Bone marrow (tissue), 2 donors: Measurements from ENCODE around the gene GRM4.

Source experiments
- DNase-seq, 2 donors: peaks; one replicate each; lab custom pipeline; 2025; lab: John Stamatoyannopoulos, UW

The GRM4 gene

DNA sequence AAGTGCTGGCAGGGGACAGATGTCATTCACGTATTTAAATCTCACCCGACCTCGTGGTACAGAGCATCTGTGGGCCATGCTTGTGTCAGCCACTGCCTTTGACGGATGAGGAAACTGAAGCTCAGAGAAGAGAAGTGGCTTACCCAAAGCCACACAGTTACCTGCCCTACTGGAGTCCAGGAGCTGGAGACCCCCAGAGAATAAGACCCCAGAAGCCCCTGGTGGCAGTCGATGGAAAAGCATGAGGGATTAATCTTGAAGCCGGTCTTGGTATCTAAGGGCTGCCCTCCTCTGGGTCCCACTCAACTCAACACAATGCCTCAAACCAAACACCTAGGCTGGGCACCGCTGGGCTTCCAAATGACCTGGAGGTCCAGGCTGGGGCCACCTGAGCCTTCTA is 83.1 kb downstream of the GRM4 start:
- DNase-seq, result no peak

DNA sequence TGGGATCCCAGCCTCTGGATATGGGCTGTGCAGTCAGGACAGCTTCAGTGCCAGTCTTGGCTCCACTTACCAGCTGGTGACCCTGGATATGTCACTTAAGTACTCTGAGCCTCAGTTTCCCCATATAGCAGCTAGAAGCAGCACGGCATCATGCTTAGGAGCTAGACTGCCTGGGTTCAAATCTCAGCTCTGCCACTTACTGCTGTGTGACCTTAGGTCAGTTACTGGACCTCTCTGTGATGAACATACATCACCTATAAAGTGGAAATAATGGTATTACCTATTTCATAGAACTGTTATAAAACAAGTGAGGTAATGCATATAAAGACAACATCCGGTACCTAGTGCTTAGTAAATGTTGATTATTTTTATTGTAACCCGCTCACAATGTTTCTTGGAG is 83.7 kb downstream of the GRM4 start:
- no peak for DNase-seq

DNA sequence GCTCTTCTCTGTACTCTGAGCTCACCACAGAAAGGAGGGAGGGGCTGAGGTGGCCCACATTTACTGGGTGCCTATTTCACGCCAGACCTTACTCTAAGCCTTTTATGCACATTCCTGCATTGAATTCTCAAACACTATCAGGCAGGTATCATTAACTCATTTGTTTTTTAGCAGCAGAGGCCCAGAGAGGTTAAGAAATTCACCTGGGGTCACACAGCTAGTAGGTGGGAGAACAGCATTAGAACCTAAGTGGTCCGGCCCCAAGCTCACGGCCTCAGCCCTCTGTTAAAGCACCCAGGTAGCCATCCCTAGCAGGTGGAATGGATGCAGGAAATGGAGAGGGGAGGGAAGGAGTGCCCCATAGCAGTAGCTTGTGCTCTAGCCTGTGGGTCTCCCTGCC is 84.5 kb downstream of the GRM4 start:
- no peak for DNase-seq

DNA sequence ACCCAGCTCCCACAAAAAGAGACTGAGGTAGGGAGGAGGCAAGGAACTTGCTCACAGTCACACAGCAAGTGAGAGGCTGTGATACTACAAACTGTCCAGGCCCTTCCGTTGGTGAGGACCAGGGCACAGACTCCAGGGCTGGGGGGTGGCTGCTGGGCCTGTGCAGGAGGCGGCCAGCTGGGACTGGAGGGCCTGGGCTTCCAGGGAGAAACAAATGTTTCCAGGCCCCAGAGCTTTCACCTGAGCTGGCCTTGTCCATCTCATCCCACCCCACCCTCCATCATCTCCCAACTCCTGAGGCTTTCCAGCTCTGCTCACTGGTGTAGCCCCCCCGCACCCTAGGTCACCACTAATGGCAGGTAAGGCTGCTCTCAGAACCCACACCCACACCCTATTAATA is 86.0 kb downstream of the GRM4 start:
- DNase-seq, result no peak

GRCh38 chr6:34059136-34059731 is 86.7 kb downstream of the GRM4 start:
- no peak for DNase-seq

- DNase-seq, result no peak
These were observed 88.1 kb downstream of the GRM4 start for GRCh38 chr6:34057790-34058189.

DNA sequence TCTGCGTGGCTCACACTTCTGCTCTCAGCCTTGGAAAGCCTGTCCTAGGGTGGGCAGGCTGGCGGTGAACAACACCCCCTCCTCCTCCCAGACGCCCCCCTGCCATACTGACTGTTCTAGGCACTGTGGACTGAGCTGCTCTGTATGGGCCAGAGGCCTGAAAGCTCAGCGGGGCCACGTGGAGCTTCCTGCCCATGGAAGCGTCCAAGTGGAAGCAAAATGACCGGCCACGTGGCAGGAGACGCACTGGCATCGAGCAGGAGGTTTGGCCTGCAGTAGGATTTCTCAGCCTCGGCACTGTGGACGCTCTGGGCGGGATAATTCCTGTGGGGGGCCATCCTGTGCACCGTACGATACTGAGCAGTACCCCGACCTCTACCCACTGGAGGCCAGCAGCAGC is 88.7 kb downstream of the GRM4 start:
- DNase-seq, result no peak

DNA sequence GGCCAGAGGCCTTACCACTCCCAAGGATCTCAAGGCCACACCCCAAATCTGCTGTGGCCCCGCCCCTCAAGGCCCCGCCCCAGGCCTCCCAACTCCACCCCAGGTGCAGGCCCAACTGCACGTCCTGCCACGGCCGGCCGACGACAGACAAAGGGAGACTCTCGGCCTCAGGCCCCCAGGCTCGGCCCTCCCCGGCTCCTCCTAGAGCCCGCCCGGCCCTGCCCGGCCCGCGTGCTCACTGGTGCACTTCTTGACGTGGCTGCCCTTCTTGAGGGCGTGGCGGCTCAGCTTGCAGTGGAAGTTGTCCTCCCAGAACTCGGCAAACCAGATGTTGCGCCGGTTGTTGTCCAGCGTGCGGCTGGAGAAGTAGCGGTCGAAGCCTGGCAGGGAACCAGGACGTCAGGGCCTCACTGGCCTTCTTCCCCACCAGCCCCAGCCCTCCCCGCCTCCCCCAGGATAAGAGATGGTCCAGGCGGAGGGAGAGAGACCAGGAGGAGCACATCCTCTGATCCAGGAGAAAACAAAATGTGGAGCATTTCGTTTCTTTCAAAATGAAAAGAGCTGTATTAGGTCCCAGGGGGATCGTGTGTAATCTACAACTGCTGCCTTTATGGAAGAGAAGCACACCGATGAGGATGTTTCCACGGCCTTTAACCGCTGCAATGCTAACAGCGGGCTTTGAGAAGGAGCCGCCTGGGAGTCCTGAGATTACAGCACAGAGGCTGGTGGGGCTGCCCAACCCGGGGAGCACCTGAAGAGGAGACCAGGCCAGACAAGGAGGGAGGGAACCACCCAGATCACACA is 89.4 kb downstream of the GRM4 start:
- DNase-seq, result no peak

DNA sequence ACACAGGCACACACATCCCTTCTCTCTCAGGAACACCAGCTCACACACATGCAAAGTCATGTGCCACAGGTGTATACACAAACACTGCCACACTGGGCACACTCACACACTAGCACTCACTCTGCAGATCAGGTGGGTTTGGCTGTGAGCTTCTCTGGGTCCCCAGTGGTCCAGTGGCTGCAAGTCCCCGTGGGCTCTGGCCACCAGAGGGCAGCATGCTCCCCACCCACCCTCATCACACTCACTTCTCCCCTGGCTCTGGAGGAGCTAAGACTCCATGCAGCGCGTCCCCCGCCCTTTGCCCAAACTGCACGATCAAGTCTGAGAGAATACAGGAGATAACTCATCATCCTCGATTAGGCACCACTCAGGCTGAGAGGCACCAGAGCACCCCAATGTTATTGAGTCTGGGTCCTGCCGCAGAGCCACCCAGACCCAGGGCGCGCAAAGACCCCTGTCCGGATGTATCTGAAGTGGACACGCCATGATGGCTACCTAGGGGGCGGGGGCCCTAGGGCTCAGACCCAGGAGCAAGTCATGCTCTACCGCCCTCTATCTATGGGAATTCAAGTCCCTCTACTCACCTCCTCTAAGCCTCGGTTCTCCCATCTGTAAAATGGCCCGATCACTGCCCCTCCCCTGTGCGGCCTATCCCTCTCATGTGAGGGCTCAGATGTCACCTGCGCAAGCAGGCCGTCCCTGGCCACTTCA is 90.5 kb downstream of the GRM4 start:
- peak; percentile 4 to 60 for DNase-seq

DNA sequence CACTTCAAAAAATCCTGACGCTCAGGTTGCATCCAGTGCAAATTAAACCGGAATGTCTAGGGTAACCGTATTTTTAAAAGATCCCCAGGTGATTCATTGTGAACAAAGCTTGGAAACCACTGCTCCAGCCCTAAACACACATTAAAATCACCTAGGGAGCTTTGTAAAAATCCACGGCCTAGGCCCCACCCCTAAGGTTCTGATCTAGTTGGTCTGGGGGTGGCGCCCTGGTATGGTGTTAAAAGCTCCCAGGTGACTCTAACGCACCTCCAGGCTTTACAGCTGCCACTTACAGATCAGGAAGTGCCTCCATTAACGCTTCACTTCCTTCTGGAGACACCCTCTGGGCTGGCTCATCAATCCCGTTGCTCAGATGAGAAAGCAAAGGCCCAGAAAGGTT is 92.2 kb downstream of the GRM4 start:
- DNase-seq, result no peak

DNA sequence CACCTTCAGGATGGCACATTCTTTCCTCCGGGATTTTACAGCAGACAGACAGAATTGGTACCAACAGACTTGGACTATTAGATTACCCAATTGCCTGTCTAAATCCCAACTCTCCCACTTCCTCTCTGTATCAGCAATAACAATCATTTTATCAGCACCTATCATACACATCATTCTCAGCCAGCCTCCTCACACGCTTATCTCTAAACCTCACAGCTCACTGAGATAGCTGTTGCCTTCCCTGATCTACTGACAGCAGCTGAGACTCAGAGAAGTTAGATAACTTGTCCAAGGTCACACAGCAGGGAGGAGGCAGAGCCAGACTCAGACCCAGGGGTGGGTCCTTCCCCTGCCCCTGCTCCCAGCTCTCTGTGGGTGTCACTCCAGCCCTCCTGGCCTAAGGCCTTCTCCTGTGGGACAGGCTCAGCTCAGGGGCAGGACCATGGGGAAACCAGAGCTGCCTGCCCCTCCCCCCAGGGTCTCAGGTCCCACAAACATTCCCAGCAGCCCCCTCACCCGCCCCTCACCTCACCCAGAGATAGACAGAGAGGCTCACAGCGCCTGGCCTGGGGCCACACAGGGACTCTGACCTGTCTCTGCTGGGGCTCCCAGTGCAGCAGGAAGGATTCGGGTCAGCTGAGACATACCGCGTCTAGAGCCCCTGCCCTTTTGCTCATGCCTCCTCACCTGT is 92.8 kb downstream of the GRM4 start:
- no peak for DNase-seq

GRCh38 chr6:34052071-34052825 is 93.6 kb downstream of the GRM4 start:
- no peak for DNase-seq

DNA sequence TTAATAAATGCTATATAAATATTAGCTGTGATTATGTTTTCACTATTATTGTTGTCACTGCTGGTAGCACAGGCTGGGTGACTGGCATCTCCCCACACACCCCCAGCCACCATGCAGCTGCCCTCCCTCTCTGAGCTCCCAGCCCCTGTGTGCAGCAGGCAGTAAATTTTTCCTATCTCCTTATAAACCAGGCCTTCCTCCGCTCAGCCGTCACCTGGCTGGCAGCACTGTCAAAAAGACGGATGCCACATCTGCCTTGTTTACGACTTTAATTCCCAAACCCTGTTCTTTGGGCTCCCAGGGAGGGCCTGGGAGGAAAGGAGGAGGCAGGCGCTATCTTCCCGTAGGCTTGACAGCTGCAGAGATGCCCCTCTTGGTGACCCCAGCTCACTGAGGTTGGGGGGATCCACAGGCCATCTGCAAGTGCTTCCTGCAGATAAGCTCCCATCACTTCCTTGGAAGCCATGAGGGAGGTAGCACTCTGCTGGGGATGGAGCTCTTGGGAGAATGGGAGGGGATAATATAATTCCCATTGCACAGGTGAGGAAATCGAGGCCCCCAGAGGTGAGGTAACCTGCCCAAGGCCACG is 94.5 kb downstream of the GRM4 start:
- DNase-seq, result no peak

- no peak for DNase-seq
These were observed 95.2 kb downstream of the GRM4 start for GRCh38 chr6:34050691-34051090.

- no peak for DNase-seq
These were observed 96.2 kb downstream of the GRM4 start for GRCh38 chr6:34049395-34050342.

GRCh38 chr6:34047913-34048867 is 97.7 kb downstream of the GRM4 start:
- DNase-seq, result no peak

DNA sequence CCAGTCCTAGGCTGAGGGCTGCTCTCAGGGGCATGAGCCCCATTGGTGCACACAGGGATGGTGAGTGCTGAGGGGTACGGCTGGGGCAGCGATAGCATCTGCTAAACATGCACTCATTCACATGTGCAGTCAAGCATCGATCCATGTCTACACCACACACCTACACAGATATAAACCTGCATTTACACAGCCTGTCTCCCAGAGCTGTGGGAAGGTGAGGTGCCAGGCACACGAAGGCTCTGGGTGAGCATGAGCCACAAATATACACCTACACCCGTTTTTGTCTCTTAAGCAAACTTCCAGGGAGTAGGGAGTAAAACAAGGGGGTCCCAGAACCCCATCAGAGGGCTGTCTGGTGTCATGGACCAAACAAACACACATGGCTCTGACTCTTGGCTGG is 99.3 kb downstream of the GRM4 start:
- no peak for DNase-seq

DNA sequence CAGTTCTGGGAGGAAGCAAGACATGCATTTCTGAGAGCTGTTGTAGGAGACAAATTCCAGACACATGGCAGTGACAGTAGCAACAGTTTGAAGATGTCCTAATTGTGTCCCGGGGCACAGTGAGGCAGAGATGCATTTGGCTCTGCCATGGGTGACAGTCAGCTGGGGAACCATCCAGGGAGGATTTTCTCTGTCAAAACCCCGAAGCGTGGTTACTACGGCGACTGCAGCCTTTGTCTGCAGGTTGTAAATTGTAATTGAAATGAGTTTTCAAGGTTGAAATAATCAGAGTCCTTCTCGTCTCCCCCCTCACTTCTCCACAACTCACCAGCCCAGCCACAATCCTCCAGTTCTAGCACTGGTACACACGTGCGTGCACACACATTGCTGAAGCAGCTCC is 100.1 kb downstream of the GRM4 start:
- no peak for DNase-seq

- no peak for DNase-seq
These were observed 100.8 kb downstream of the GRM4 start for GRCh38 chr6:34044945-34045595.
